Measurements from ENCODE around the gene MIPOL1. TPM values are rescaled to one million over a fixed set of nuclear protein-coding genes. Genes with fewer than 3 reads are reported as not detected.

Gene MIPOL1
- total RNA-seq, 1 donor from 2014 or later = 8.9 TPM

GRCh38 chr14:37584211-37585100 lies 386.7 kb downstream of the MIPOL1 start:
- Histone ChIP-seq H3K36me3 (no peaks in the 10 kb centered on the region), H3K27ac (replicated peaks) (no peak overlapping the region), H3K27me3 (ENCODE audit: low read depth) (peaks cover 99% of the 10 kb centered on the region), H3K4me1 (peaks cover 29% of the 10 kb centered on the region), H3K9me3 (replicated peaks) (no peaks in the 10 kb centered on the region), H3K4me3 (peak overlapping the region; percentile 11)
- no peak for TF ChIP-seq CTCF (IDR thresholded peaks at IDR 0.05; ENCODE audit: borderline replicate concordance)
- no peak for DNase-seq
- intact Hi-C loops (cut with micrococcal nuclease) = no loop called here

GRCh38 chr14:37585101-37585511 lies 387.4 kb downstream of the MIPOL1 start:
- intact Hi-C loops (cut with micrococcal nuclease) = no loop called here
- Histone ChIP-seq H3K36me3 (no peaks in the 10 kb centered on the region), H3K27me3 (ENCODE audit: low read depth) (peaks cover 99% of the 10 kb centered on the region), H3K4me3 (no peak overlapping the region), H3K27ac (replicated peaks) (no peak overlapping the region), H3K4me1 (peaks cover 29% of the 10 kb centered on the region), H3K9me3 (replicated peaks) (no peaks in the 10 kb centered on the region)
- no peak for TF ChIP-seq CTCF (IDR thresholded peaks at IDR 0.05; ENCODE audit: borderline replicate concordance)
- no peak for DNase-seq

- Histone ChIP-seq H3K36me3 (no peaks in the 10 kb centered on the region), H3K27me3 (ENCODE audit: low read depth) (peaks cover 99% of the 10 kb centered on the region), H3K4me3 (no peak overlapping the region), H3K27ac (replicated peaks) (no peak overlapping the region), H3K9me3 (replicated peaks) (no peaks in the 10 kb centered on the region), H3K4me1 (peaks cover 30% of the 10 kb centered on the region)
- no peak for TF ChIP-seq CTCF (IDR thresholded peaks at IDR 0.05; ENCODE audit: borderline replicate concordance)
- DNase-seq = no peak
- intact Hi-C loops (cut with micrococcal nuclease) = no loop called here
Measured at GRCh38 chr14:37585971-37586796, 388.4 kb downstream of the MIPOL1 start.

- Histone ChIP-seq H3K4me3 (no peak overlapping the region), H3K9me3 (replicated peaks) (no peaks in the 10 kb centered on the region), H3K36me3 (no peaks in the 10 kb centered on the region), H3K4me1 (peaks cover 36% of the 10 kb centered on the region), H3K27ac (replicated peaks) (no peak overlapping the region), H3K27me3 (ENCODE audit: low read depth) (peaks cover 99% of the 10 kb centered on the region)
- intact Hi-C loops (cut with micrococcal nuclease) = no loop called here
- no peak for DNase-seq
- no peak for TF ChIP-seq CTCF (IDR thresholded peaks at IDR 0.05; ENCODE audit: borderline replicate concordance)
Measured at GRCh38 chr14:37586797-37587130, 389.0 kb downstream of the MIPOL1 start.

GRCh38 chr14:37587131-37587803 lies 389.5 kb downstream of the MIPOL1 start:
- Histone ChIP-seq H3K4me3 (peak overlapping the region; percentile 36), H3K27ac (replicated peaks) (no peak overlapping the region), H3K9me3 (replicated peaks) (no peaks in the 10 kb centered on the region), H3K36me3 (no peaks in the 10 kb centered on the region), H3K4me1 (peaks cover 38% of the 10 kb centered on the region), H3K27me3 (ENCODE audit: low read depth) (peaks cover 99% of the 10 kb centered on the region)
- TF ChIP-seq CTCF (IDR thresholded peaks at IDR 0.05; ENCODE audit: borderline replicate concordance) = no peak
- intact Hi-C loops (cut with micrococcal nuclease) = no loop called here
- no peak for DNase-seq
